G401 (cell line): Measurements from ENCODE around the gene KPNA5. TPM values are rescaled to one million over a fixed set of nuclear protein-coding genes. Genes with fewer than 3 reads are reported as not detected.

Source experiments
- DNase-seq: peaks from one replicate; pipeline ENCODE4 v3.0.0-alpha.2; 2015; ENCODE audit warnings: low spot score
- in situ Hi-C: cut with HindIII; loops from 2 replicates; pipeline ENCODE4 v1.10.0; 2016; ENCODE audit warnings: low sequenced_read_pairs, mixed read lengths
- total RNA-seq: library from RNA; depleted of rRNA; stranded (reverse); fragments of >200 nt; shearing (Covaris generic); gene quantifications from 2 replicates; pipeline ENCODE4 v1.2.3, GENCODE V29; 2014; rRNA removed

The KPNA5 gene
- total RNA-seq, 1 experiment from 2014 or later: 20.5 TPM

- no peak for DNase-seq
- in situ Hi-C loops: no loop called here
These were observed 86.7 kb downstream of the KPNA5 start for GRCh38 chr6:116767715-116768114.

DNA sequence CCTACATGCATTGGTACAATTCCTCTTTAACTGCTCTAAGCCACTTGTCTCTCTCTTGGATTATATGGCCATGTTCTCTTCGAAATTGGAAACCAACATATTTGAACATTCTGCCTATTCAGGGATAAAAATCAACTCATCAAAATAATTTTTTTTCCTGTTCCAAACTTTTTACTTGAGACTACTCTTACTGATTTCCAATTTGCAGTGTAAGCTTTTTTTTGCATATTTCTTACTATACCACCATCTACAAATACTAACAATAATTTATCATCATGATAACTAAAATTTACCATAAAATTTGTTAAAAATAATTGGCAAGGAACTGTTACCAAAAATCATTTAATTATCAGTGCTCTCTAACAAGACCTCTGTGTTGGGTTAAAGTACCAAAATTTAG, 91.4 kb downstream of the KPNA5 start:
- in situ Hi-C loops: no loop called here

GRCh38 chr6:116773886-116774285, 92.9 kb downstream of the KPNA5 start:
- DNase-seq: no peak
- in situ Hi-C loops: no loop called here

More for the DNA sequence above, 91.4 kb downstream of the KPNA5 start:
- DNase-seq: no peak

GRCh38 chr6:116779573-116780164, 98.7 kb downstream of the KPNA5 start:
- peak; percentile 18 for DNase-seq
- in situ Hi-C loops: no loop called here

- DNase-seq: no peak
- in situ Hi-C loops: no loop called here
These were observed 102.8 kb downstream of the KPNA5 start for GRCh38 chr6:116783852-116784251.

Other genes starting within 250 kb of the KPNA5 start
- 0.74 TPM in 1 of 2 replicates, not detected in the other for gene CALHM6, start 219.8 kb upstream of the KPNA5 start, total RNA-seq
- gene CALHM5, start 169.6 kb upstream of the KPNA5 start, total RNA-seq: under 0.01 TPM in 2 replicates
- not detected in 2 replicates for gene TRAPPC3L, start 135.5 kb upstream of the KPNA5 start, total RNA-seq
- not detected in 2 replicates for gene CALHM4, start 127.5 kb upstream of the KPNA5 start, total RNA-seq
- 36.6 and 50.3 TPM in 2 replicates for gene RWDD1, start 109.7 kb upstream of the KPNA5 start, total RNA-seq
- 0.31 and 1.3 TPM in 2 replicates for gene RSPH4A, start 64.7 kb upstream of the KPNA5 start, total RNA-seq
- gene ZUP1, start 12.4 kb upstream of the KPNA5 start, total RNA-seq: 7.0 and 13.9 TPM in 2 replicates
- not detected in 2 replicates for gene FAM162B, start 84.5 kb downstream of the KPNA5 start, total RNA-seq
- not detected in 2 replicates for gene GPRC6A, start 147.9 kb downstream of the KPNA5 start, total RNA-seq
- gene RFX6, start 196.0 kb downstream of the KPNA5 start, total RNA-seq: not detected in 2 replicates